Large intestine (tissue), 3 donors: ENCODE measurements around the gene CTBP2. TPM values are rescaled to one million over a fixed set of nuclear protein-coding genes. Genes with fewer than 3 reads are reported as not detected.
A peak's percentile ranks its signal among the peaks of the same experiment; 100 is the strongest.

Experiments
- DNase-seq, 2 donors: peaks; one replicate each; pipeline versions ENCODE4 v3.0.0 to v3.0.0-alpha.2; 2013
- H3K27ac ChIP-seq: one replicate; pipeline ENCODE4 v1.5.1; 2013; ENCODE audit warnings: low read length
- H3K27me3 ChIP-seq: 2 replicates; pipeline ENCODE4 v1.6.1; 2013; ENCODE audit warnings: low read length; ENCODE audit not compliant: control insufficient read depth, insufficient read depth
- H3K36me3 ChIP-seq: 2 replicates; pipeline ENCODE4 v1.6.1; 2013; ENCODE audit warnings: low read length; ENCODE audit not compliant: control insufficient read depth, insufficient read depth
- H3K4me1 ChIP-seq: one replicate; pipeline ENCODE4 v1.6.1; 2013; ENCODE audit warnings: low read length; ENCODE audit not compliant: control insufficient read depth, insufficient read depth
- H3K4me3 ChIP-seq: one replicate; pipeline ENCODE4 v1.5.1; 2013; ENCODE audit warnings: low read length
- H3K9me3 ChIP-seq: one replicate; pipeline ENCODE4 v1.6.1; 2013; ENCODE audit warnings: mild to moderate bottlenecking, low read depth, low read length, moderate library complexity; ENCODE audit not compliant: control insufficient read depth
- WGBS: methylation state at CpG from one replicate; pipeline ENCODE4 v1.1.5; 2013; ENCODE audit warnings: low lambda C conversion rate; ENCODE audit not compliant: insufficient coverage; 5-methylcytosine and 5-hydroxymethylcytosine counted together
- polyA plus RNA-seq: library from polyadenylated mRNA; unstranded; fragments of 120-200 nt; gene quantifications from one replicate; pipeline ENCODE4 v1.2.1, GENCODE V29; 2013

The CTBP2 gene
- polyA plus RNA-seq, 1 donor = 60.1 TPM

DNA sequence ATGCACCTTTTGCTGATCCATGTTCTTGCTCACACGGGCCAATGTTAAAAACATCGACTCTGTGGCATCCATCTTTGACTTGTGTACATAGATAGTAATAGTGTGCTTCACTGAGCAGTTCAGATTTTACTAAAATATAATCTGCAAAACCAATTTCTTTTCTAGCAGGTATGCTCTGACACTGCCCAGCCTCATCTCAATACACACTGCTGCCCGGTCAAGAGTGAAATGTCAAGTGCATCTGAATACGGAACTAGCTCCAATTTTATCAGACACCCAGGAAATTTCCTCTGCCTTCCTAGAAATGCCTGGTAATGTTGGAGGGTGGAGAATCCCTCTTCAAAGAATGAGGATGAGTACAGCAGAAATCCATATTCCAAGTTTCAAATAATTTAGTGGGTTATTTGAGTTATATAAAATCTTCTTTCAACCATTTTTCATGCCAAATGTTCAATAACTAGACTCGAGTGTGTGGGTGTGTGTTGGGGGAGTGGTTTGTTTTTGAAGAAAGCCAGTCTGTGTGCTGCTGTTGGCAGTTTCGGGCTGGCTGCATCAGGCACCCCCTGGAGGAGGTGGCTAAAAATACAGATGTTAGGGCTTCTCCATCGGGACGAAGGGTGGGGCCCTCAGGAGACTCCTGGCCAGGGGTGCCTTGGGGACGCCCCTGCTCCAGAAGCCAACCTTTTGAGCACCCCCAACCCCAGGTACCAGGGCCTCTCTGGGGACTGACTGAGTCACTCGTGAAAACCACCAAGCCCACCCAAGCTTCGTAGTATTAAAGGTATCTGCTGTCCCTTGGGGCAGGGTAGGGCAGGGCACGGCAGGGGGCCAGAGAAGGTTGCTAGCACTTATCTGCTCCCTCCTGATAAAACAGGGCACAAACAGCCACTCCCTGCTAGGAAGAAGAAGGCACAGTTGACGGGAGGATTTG, 15.4 kb downstream of the CTBP2 start:
- Histone ChIP-seq H3K4me1 (peaks cover 45% of the 10 kb centered on the region), H3K36me3 (peaks cover 10% of the 10 kb centered on the region), H3K27me3 (no peaks in the 10 kb centered on the region), H3K9me3 (no peaks in the 10 kb centered on the region), H3K27ac (peak overlapping the region; percentile 3), H3K4me3 (no peak overlapping the region)
- WGBS = no CpG with 5 or more reads among the region's 13 CpGs
- peak in 1 of 2 donors; percentile 60 for DNase-seq

DNA sequence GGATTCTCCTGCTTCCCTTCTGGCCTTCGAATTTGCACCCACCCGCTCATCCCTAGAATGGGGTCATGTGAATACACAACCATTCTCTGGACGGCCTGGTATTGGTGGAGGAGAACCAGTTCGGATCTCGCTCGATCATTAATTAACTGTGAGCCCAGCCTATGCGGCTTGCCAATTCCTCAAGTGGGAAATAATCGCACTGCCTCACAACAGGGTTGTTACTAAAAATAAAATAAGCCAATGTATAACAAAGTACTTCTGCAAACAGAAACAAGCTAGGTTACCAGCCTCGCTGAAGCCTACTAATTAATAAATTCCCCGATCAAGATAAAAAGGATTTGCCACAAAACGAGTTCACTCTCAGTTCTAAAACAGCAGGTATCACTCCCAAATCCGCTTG, 16.2 kb downstream of the CTBP2 start:
- no CpG with 5 or more reads among the region's 12 CpGs for WGBS

DNA sequence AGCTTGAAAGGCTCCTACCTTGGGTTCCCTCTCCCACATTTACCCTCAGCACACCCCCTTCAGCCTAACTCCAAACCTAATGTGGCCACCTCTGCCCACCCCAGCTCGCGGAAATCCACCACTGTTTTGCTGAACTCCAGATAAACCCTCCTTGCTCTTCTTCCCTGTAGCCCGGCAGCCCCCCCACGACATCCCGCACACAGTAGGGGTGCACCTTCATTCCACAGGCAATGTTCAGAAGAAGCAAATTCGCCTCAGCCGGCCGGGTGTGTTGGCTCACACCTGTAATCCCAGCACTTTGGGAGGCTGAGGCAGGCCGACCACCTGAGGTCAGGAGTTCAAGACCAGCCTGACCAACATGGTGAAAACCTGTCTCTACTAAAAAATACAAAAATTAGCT, 17.4 kb downstream of the CTBP2 start:
- Histone ChIP-seq H3K9me3 (no peaks in the 10 kb centered on the region), H3K4me1 (peaks cover 24% of the 10 kb centered on the region), H3K27me3 (no peaks in the 10 kb centered on the region), H3K36me3 (peaks cover 22% of the 10 kb centered on the region), H3K4me3 (no peak overlapping the region), H3K27ac (no peak overlapping the region)
- no peak for DNase-seq
- no CpG with 5 or more reads among the region's 9 CpGs for WGBS

More for the DNA sequence above, 16.2 kb downstream of the CTBP2 start:
- no peaks in the 10 kb centered on the region for H3K27me3 ChIP-seq
- peaks cover 15% of the 10 kb centered on the region for H3K36me3 ChIP-seq
- H3K4me1 ChIP-seq = peaks cover 37% of the 10 kb centered on the region
- H3K27ac ChIP-seq = no peak overlapping the region
- no peaks in the 10 kb centered on the region for H3K9me3 ChIP-seq
- no peak for DNase-seq
- no peak overlapping the region for H3K4me3 ChIP-seq

DNA sequence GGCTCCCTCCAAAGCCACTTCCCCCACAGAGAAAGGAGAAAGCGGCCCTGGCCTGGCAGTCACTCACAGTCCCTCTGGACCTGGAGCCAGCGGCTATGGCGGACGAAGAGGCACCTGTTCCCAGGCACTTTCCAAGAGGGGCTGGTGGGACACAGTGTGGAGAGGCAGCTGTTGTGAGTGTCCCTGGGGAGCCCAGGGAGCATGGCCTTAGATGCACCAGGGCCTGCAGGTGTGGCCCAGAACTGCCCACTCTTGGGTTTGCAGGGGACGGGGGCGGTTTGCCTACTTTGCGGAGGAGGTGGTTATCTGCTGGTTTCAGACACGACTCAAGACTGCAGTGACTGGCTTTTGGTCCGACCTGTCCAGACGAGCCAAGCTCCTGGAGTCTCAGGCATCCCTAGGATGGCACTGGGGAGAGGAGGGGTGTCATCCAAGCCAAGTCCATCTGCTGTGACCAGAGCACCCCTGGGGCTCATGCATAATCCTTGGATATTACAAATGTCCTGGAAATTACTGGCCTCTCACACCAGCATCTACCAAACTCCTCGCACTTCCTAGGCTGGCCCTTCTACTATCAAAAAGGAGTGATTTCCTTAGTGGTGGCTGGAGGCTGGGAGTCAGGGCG, 18.4 kb downstream of the CTBP2 start:
- Histone ChIP-seq H3K27ac (no peak overlapping the region), H3K27me3 (no peaks in the 10 kb centered on the region), H3K4me1 (peaks cover 24% of the 10 kb centered on the region), H3K9me3 (no peaks in the 10 kb centered on the region), H3K36me3 (peaks cover 22% of the 10 kb centered on the region), H3K4me3 (no peak overlapping the region)
- no CpG with 5 or more reads among the region's 12 CpGs for WGBS
- DNase-seq = no peak

DNA sequence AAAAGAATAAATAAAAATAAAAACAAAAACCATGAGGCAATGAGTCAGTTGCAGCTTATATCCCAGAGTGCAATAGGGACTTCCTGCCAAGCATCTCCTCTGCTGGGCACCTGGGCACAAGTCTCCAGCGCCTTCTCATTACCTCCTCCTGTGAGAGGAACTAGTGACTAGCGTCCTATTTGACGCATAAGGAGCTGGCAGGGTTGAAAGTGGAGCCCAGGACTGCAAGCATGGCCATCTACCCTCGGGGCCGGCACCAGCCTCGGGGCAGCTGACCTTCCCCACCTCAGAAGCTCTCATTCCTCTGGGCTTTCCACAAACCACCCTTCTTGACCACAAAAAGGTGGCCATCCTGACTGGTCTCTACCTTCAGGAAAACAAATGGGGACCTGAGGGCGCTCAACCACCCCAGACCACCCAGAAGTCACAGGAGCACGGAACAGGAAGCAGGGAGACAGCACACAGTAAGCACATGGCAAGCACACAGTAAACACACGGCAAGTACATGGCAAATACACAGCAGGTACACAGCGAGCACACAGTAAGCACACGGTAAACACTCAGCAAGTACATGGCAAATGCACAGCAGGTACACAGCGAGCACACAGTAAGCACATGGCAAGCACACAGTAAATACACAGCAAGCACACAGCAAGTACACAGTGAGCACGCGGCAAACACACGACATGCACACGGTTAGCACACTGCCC, 19.1 kb downstream of the CTBP2 start:
- no peak overlapping the region for H3K4me3 ChIP-seq
- DNase-seq = no peak
- H3K4me1 ChIP-seq = peaks cover 24% of the 10 kb centered on the region
- WGBS = no CpG with 5 or more reads among the region's 16 CpGs
- no peaks in the 10 kb centered on the region for H3K9me3 ChIP-seq
- no peak overlapping the region for H3K27ac ChIP-seq
- H3K36me3 ChIP-seq = peaks cover 24% of the 10 kb centered on the region
- H3K27me3 ChIP-seq = no peaks in the 10 kb centered on the region

DNA sequence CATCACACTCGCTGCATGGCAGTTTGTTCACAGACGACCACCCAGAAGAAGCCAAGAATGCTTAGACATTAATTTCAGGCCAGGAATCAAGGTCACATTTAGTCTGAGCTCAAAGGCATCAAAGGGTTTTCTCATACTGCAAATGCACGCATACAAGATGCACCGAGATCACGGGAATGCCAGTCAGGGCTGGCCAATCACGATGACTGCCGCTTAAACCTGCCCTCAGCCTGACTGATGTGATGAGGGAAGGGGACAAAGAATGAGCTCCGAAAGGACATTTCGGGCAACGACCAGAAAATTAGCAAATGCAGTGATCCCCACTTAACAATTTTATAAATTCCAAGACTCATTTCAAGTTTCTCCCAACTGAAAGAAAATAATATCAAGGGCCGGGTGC, 20.2 kb downstream of the CTBP2 start:
- no CpG with 5 or more reads among the region's 11 CpGs for WGBS
- DNase-seq = no peak
- Histone ChIP-seq H3K27me3 (no peaks in the 10 kb centered on the region), H3K36me3 (peaks cover 36% of the 10 kb centered on the region), H3K27ac (no peak overlapping the region), H3K4me1 (peaks cover 21% of the 10 kb centered on the region), H3K9me3 (no peaks in the 10 kb centered on the region), H3K4me3 (no peak overlapping the region)

DNA sequence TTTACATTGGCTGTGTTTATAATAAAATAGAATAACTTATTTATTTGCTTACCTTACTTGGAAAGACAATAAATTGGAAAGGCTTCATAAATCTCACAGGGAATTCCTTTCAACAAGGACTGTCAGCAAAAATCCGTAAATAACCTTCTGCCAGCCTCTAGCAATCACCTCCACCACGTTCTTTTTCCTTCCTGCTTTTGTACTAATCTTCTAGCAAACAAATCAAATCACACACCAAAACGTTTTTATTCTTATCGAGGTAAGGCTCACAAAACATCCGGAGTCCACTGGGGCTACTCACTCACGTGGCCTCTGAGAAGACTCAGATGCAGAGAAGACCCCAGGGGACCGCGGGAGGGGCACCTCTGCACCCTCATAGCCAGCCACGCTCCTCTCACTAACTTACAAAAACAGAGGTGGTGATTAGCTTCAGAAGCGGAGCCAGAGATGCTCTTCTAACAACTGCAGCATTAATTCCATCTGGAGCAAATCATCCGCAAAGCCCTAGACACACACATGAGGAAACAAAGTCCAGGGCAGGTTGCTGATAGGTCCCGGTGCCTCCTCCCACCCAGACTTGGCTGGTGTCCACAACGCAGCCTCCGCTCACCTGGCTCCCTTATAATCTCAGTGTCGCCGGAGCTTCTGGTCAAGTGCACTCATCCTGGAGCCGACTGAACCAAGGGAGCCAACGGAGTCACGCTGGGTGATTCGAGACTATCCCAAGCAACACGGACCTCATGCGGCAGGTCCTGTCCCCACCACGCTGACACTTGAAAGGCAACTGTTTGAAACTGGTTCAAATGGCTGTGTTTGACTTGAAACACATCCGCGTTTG, 22.5 kb downstream of the CTBP2 start:
- peak; percentile 80 to 90 for DNase-seq
- H3K4me1 ChIP-seq = peaks cover 20% of the 10 kb centered on the region
- no peaks in the 10 kb centered on the region for H3K27me3 ChIP-seq
- 28% methylated on average over 2 of the region's 25 CpGs for WGBS
- no peak overlapping the region for H3K4me3 ChIP-seq
- H3K9me3 ChIP-seq = no peaks in the 10 kb centered on the region
- peak overlapping the region; percentile 51 for H3K27ac ChIP-seq
- H3K36me3 ChIP-seq = peaks cover 44% of the 10 kb centered on the region

DNA sequence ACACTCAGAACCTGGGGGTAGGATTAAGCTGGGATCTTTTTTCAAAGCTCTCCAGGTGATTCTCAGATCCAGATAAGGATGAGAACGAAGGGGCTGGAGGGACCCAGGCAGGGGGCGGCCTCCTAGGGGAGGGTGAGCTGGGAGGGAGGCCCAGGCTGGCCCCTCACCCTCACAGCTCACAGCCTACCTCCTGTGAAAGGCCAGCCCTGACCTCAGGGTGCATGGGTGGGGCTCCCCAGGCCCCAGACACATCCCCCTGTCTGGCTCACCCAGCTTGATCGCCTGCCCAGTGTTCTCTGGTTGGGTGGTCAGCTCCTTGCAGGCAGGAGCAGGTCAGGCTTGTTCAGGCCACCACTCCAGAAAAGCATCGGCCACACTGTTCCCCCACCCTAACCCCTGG, 24.3 kb downstream of the CTBP2 start:
- no CpG with 5 or more reads among the region's 4 CpGs for WGBS
- H3K36me3 ChIP-seq = peaks cover 52% of the 10 kb centered on the region
- H3K4me1 ChIP-seq = peaks cover 20% of the 10 kb centered on the region
- H3K27ac ChIP-seq = no peak overlapping the region
- H3K4me3 ChIP-seq = no peak overlapping the region
- no peaks in the 10 kb centered on the region for H3K9me3 ChIP-seq
- H3K27me3 ChIP-seq = no peaks in the 10 kb centered on the region
- DNase-seq = no peak

DNA sequence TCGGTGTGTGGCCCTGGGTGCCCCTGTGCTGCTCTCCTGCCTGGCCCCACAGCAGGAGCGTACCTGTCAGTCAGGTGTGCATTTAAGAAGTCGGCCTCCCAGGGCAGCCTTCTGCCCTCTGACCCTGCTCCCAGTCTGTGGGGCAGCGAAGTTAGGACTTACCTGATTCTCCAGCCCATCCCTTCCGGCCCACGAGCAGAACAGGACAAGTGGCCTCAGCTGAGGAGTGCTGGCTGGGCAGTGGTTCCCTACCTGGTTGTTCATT, 24.7 kb downstream of the CTBP2 start:
- Histone ChIP-seq H3K9me3 (no peaks in the 10 kb centered on the region), H3K36me3 (peaks cover 56% of the 10 kb centered on the region), H3K27me3 (no peaks in the 10 kb centered on the region), H3K4me1 (peaks cover 20% of the 10 kb centered on the region), H3K27ac (no peak overlapping the region), H3K4me3 (no peak overlapping the region)
- no CpG with 5 or more reads among the region's 6 CpGs for WGBS
- DNase-seq = no peak
